T-helper 1 cell treated with Interleukin-12 subunit alpha and Interleukin-12 subunit beta and Interleukin-4 antibody, amounts not matched to agents 30 ng/mL and 1 ng/mL, for 36 hours (primary cell): ENCODE results near the gene ZNF397. TPM values are rescaled to one million over a fixed set of nuclear protein-coding genes. Genes with fewer than 3 reads are reported as not detected.
"Not testable (repeated sequence)": the region's sequence is repeated elsewhere in the genome, so short reads cannot be mapped to it uniquely, and the experiment has no call there.

Experiments used
- intact Hi-C: fragments of 100-400 bp; cut with micrococcal nuclease; formaldehyde crosslinking; loops from one replicate; pipeline ENCODE4 v1.15.1; 2024
- total RNA-seq: library from RNA; stranded (reverse); gene quantifications from 2 replicates; pipeline ENCODE4 v1.2.3, GENCODE V29; 2022

Gene ZNF397
- 18.6 and 19.6 TPM in 2 replicates for total RNA-seq

DNA sequence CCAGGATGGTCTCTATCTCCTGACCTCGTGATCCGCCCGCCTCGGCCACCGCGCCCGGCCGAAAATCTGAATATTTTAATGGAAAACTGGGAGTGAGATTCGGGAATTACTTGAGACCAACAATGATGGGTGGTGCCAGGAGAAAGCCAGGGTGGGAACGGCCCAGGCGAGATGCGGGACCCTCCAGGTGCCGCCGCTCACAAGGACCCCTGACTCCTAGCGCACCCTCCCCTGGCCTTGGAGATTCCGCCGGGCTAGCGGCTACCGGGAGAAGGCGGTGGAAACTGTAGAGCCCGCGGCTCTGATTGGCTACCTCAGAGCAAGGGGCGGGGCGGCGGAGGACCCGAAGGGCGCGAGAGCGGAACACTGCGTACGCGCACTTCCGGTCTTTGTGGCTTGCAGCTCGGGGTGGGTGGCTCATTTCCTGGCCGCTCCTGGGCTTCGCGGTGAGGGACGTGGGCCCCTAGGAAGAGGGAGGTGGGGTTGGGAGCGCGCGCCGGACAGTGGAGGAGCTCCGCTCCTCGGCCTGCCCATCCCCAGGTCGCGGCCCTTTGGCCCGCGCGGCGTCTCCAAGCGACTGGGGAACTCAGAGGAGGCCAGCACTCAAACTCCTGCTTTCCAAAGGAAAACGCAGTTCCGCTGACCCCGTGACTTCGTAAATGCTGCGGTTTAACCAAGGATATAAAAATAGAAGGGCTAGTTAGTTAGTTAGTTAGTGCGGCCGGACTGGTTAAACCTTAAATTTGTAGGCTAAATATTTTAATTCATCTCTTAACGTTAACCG is at the start of gene ZNF397:
ZNF397 (plus strand) TSS at position 371 of the 784 bp plus-strand sequence. CDS start 1,437 bp downstream, outside the sequence.
- intact Hi-C loops = loop anchor here (1.0 to 5.0 kb wide), 14 partner anchors 10 to 1586 kb away; partner anchors contain the start of genes ELP2, GALNT1, INO80C and KIAA1328

- intact Hi-C loops = no loop called here
Measured at GRCh38 chr18:35191698-35192025, 49.2 kb upstream of the ZNF397 start.

- intact Hi-C loops = no loop called here
Measured at GRCh38 chr18:35192415-35192814, 48.4 kb upstream of the ZNF397 start.

DNA sequence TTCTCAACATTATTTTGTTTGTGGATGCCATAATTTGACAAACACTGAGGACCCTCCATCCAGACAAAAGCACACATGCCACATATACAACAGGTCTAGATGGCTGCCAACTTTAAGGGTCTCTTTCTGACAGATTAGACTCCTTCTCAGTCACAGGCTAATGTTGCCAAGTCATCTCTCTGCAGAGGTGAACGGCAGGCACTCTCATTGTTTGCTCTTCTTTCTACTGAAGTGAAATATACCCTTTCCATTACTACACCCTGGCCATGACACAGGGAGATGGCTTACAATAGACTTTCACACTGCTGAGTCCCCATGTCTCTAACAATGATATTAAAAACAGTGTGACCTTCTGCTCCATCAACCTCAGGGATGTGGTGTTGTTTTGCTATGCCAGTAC is 47.5 kb upstream of the ZNF397 start:
- intact Hi-C loops = no loop called here

GRCh38 chr18:35197296-35197695 is 43.5 kb upstream of the ZNF397 start:
- intact Hi-C loops = no loop called here

DNA sequence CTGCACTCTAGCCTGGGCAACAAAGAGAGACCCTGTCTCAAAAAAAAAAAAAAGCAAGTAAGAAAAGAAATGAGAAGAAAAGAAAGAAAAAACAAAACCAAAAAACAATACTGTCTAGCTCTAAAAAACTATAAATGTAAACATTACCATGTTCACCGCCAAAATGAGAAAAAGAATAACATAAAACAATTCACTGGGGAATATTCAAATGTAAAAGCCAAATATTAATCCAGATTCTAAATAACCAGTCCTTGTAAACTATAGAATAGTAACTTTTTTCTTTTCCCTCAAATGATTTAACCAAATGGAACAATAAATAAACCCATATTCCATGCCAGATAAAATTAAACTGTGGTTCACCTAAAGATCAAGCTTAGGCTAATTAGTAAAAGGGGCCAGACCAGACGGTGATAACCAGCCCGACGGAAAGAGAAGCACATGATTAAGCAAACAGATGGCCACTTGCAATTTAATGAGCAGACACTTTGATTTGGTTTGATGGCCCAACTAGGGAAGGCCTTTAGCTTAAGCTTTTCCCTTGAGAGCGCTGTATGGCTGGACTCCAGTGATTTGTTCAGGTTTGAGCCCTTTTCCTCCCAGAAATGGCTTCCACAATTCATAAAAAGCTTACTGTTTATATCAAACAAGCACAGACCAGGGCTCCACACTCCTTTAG is 39.4 kb upstream of the ZNF397 start:
- intact Hi-C loops = no loop called here

GRCh38 chr18:35203067-35203466 is 37.8 kb upstream of the ZNF397 start:
- intact Hi-C loops = no loop called here

DNA sequence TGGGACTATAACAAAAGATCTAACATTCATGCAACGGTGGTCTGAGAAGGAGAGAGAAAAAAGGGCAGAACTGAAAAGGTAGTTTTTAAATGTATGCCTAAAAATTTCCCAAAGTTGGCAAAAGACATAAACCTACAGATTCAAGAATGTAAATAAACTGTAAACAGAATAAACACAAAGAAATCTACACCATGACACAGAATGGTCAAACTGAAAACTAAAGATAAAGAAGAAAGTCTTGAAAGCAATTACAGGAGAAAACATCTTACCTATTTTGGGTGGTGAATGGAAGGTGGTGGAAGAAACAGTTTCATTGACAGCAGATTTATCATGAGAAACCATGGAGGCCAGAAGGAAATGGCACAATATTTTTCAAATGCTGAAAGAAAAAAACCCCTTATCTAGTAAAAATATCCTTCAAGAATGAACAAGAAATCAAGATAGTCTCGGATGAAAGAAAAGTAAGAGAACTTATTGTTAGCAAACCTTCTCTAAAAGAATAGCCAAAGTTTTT is 35.6 kb upstream of the ZNF397 start:
- intact Hi-C loops = no loop called here

- intact Hi-C loops = not testable (repeated sequence)
Measured at GRCh38 chr18:35205746-35206458, 34.9 kb upstream of the ZNF397 start.

- intact Hi-C loops = no loop called here
Measured at GRCh38 chr18:35215026-35215425, 25.8 kb upstream of the ZNF397 start.

- intact Hi-C loops = not testable (repeated sequence)
Measured at GRCh38 chr18:35216611-35217010, 24.2 kb upstream of the ZNF397 start.

DNA sequence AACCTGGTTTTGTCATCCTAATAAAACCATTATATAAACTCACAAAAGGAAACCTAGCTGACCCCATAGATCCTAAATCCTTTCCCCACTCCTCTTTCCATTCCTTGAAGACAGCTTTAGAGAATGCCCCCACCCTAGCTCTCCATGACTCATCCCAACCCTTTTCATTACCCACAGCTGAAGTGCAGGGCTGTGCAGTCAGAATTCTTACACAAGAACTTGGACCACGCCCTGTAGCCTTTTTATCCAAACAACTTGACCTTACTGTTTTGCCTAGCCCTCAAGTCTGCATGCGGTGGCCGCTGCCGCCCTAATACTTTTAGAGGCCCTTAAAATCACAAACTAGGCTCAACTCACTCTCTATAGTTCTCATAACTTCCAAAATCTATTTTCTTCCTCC is 21.5 kb upstream of the ZNF397 start:
- intact Hi-C loops = not testable (repeated sequence)

DNA sequence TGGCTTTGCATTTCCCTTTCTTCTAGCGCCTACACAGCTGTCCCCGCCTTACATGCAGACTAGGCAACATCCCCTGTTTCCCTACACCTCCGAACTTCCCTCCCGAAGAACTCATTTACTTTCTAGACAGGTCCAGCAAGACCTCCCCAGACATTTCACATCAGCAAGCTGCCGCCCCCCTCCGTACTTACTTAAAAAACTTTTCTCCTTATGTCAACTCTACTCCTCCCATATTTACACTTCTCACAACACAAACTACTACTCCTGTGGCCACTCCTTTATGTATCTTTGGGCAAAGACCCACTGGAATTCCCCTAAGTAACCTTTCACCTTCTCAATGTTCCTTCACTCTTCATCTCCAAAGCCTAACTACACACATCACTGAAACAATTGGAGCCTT is 20.4 kb upstream of the ZNF397 start:
- intact Hi-C loops = no loop called here

DNA sequence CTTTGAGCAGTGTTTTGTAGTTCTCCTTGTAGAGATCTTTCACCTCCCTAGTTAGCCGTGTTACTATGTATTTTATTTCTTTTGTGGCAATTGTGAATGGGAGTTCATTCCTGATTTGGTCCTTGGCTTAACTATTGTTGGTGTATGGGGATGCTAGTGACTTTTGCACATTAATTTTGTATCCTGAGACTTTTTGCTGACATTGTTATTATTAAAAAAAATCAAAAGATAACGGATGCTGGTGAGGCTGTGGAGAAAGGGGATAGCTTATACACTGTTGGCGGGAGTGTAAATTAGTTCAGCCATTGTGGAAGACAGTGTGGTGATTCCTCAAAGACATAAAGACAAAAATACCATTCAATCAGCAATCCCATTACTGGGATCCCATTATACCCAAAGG is 17.0 kb upstream of the ZNF397 start:
- intact Hi-C loops = no loop called here

DNA sequence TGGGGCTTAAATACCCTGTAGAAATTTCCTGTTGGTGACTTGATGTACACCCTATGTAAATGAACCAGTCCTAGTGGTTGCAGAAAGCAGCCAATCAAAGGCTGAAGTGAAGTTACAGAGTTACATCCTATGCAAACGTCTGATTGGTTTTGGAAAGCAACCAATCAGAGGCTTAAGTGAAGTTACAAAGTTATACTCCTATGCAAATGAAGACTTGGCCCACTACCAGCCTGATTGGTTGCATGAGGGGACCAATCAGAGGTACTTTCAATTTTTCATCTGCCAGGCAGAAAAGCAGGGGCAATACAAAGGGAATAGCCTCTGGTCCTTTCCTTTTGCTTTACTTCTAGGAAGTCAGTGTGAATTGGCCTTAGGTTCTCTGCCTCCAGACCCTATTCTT is 13.6 kb upstream of the ZNF397 start:
- intact Hi-C loops = no loop called here

- intact Hi-C loops = loop anchor here (1.0 to 10.0 kb wide), 12 partner anchors 9 to 720 kb away; partner anchors contain the start of genes ZNF24 and ZSCAN30
Measured at GRCh38 chr18:35231052-35231451, 9.8 kb upstream of the ZNF397 start.

DNA sequence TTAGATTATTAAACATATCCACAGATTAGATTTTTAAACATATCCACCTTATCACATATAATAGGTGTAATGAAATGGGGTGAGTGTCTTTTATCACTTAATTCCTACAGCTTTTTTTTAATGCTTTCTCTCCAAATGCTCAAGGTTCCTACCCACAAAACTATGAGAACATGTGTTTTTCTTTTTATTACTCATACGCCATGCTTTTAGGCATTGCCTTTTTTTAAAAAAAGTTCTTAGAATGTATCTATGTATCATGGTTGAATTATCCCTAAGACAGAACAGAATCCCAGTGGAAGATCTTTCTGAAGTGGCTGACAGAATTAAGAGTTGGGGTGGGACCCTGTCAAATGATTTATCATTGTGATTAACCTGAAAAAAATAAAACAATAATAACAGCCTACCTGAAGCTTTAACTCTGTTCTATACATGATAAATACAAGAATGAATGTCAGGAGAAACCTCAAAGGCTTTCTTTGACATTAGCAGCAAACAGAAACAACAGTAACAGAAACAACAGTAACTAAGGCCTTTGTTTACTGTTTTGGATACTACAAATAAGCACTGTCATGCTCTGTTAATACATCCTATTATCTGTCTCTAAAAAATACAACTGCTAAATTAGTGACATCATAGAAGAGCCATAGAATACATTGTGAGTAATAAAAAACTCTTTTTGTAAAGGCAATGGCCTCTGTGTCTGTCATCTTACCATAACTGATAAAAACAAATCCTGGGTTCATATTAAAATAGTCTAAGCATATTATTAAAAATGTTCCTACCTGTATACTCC is 4.1 kb upstream of the ZNF397 start:
- intact Hi-C loops = loop anchor here (10.0 kb wide), 1 partner anchor 518 kb away; no protein-coding TSS in a partner anchor

GRCh38 chr18:35239314-35239713 is 1.5 kb upstream of the ZNF397 start:
- intact Hi-C loops = loop anchor here (10.0 kb wide), 1 partner anchor 515 kb away; no protein-coding TSS in a partner anchor

DNA sequence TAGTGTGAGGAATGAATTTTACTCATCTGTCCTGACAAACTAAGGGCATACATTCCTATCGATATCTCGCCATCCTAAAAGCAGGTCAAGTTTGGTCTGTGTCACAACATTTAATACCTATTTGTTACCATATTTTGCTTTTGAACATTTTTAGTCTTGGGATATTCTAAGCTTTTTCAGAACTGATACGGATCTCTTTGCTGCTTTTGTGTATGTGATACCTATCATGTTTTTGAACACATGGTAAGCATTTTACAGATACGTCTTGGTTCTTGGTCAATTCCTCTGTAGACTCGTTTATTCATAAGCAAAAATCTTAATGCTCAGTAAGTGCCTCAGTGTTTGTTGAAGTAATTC is 592 bp downstream of the ZNF397 start:
- intact Hi-C loops = loop anchor here (1.0 to 5.0 kb wide), 7 partner anchors 25 to 1586 kb away; partner anchors contain the start of genes GALNT1, INO80C, KIAA1328 and RPRD1A

DNA sequence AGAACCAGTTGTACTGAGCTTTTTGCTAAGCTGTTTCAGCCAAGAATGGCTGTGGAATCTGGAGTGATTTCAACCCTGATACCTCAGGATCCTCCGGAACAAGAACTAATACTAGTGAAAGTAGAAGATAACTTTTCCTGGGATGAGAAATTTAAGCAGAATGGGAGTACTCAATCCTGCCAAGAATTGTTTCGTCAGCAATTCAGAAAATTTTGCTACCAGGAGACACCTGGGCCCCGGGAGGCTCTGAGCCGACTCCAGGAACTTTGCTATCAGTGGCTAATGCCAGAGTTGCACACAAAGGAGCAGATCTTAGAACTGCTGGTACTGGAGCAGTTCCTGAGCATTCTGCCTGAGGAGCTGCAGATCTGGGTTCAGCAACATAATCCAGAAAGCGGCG is 1.6 kb downstream of the ZNF397 start:
- intact Hi-C loops = loop anchor here (5.0 kb wide), 2 partner anchors 825 to 1585 kb away; partner anchors contain the start of genes KIAA1328, RPRD1A and TPGS2

- intact Hi-C loops = loop anchor here (5.0 kb wide), 2 partner anchors 823 to 1583 kb away; partner anchors contain the start of genes KIAA1328, RPRD1A and TPGS2
Measured at GRCh38 chr18:35244671-35245070, 3.8 kb downstream of the ZNF397 start.
